ENCODE data around the gene LNX2. TPM values are rescaled to one million over a fixed set of nuclear protein-coding genes. Genes with fewer than 3 reads are reported as not detected.

The LNX2 gene
- total and polyA plus RNA-seq, 9 donors = 3.6 to 9.8 (median 7.8) TPM

GRCh38 chr13:27599096-27599495 lies 21.2 kb downstream of the LNX2 start:
- no peak overlapping the region for H3K4me3 ChIP-seq
- H3K9me3 ChIP-seq = no peaks in the 10 kb centered on the region
- intact Hi-C loops (cut with DNase I) = no loop called here
- no peak for DNase-seq
- H3K27me3 ChIP-seq = no peaks in the 10 kb centered on the region
- peaks cover 2% of the 10 kb centered on the region for H3K4me1 ChIP-seq (ENCODE audit: insufficient read depth)
- H3K36me3 ChIP-seq = no peaks in the 10 kb centered on the region
- no peak for TF ChIP-seq POLR2A (IDR thresholded peaks at IDR 0.05)
- TF ChIP-seq, protein P1, sequence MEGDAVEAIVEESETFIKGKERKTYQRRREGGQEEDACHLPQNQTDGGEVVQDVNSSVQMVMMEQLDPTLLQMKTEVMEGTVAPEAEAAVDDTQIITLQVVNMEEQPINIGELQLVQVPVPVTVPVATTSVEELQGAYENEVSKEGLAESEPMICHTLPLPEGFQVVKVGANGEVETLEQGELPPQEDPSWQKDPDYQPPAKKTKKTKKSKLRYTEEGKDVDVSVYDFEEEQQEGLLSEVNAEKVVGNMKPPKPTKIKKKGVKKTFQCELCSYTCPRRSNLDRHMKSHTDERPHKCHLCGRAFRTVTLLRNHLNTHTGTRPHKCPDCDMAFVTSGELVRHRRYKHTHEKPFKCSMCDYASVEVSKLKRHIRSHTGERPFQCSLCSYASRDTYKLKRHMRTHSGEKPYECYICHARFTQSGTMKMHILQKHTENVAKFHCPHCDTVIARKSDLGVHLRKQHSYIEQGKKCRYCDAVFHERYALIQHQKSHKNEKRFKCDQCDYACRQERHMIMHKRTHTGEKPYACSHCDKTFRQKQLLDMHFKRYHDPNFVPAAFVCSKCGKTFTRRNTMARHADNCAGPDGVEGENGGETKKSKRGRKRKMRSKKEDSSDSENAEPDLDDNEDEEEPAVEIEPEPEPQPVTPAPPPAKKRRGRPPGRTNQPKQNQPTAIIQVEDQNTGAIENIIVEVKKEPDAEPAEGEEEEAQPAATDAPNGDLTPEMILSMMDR (IDR thresholded peaks at IDR 0.05) = no peak
- no peak for TF ChIP-seq EP300 (IDR thresholded peaks at IDR 0.05)
- H3K27ac ChIP-seq = no peak overlapping the region

- no peaks in the 10 kb centered on the region for H3K9me3 ChIP-seq
- H3K4me1 ChIP-seq (ENCODE audit: insufficient read depth) = peaks cover 6% of the 10 kb centered on the region
- H3K4me3 ChIP-seq = no peak overlapping the region
- WGBS, 3 donors = 91 to 95% (median 92%) methylated on average over 2 of the region's 2 CpGs
- intact Hi-C loops (cut with DNase I) = no loop called here
- TF ChIP-seq POLR2A (IDR thresholded peaks at IDR 0.05) (no peak), EP300 (IDR thresholded peaks at IDR 0.05) (no peak)
- TF ChIP-seq, protein P1 (IDR thresholded peaks at IDR 0.05) = no peak
- DNase-seq = no peak
- no peaks in the 10 kb centered on the region for H3K36me3 ChIP-seq
- H3K27ac ChIP-seq = no peak overlapping the region
- H3K27me3 ChIP-seq = no peaks in the 10 kb centered on the region
Observed at GRCh38 chr13:27595055-27595811, 25.1 kb downstream of the LNX2 start.

GRCh38 chr13:27593267-27593666 lies 27.1 kb downstream of the LNX2 start:
- Histone ChIP-seq H3K27me3 (no peaks in the 10 kb centered on the region), H3K36me3 (no peaks in the 10 kb centered on the region), H3K4me3 (no peak overlapping the region), H3K9me3 (no peaks in the 10 kb centered on the region), H3K27ac (no peak overlapping the region), H3K4me1 (ENCODE audit: insufficient read depth) (peaks cover 4% of the 10 kb centered on the region)
- intact Hi-C loops (cut with DNase I) = no loop called here
- DNase-seq = no peak
- 61 to 73% (median 73%) methylated on average over 3 of the region's 3 CpGs for WGBS, 3 donors
- TF ChIP-seq EP300 (IDR thresholded peaks at IDR 0.05) (no peak), POLR2A (IDR thresholded peaks at IDR 0.05) (no peak)
- TF ChIP-seq, protein P1 (IDR thresholded peaks at IDR 0.05) = no peak

DNA sequence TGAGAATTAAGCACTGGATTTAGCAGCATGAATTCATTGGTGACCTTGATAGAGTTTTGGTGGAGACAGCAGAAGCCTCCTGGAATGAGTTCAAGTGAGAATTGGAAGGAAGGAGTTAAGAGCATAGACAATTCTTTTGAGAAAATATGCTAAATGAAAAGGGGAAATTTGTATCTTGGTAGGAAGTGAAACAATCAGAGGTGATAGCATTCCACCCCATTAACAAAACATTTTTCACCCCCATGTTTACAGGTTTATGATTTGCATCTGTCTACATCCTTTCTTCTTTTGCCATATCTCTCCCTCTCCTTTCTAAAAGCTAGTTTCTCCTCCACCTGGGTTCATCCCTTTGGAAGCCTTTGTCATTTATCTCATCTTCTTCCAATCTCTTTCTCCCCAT lies 27.5 kb downstream of the LNX2 start:
- DNase-seq = no peak
- Histone ChIP-seq H3K36me3 (no peaks in the 10 kb centered on the region), H3K27me3 (no peaks in the 10 kb centered on the region), H3K4me1 (ENCODE audit: insufficient read depth) (peaks cover 4% of the 10 kb centered on the region), H3K4me3 (no peak overlapping the region), H3K9me3 (no peaks in the 10 kb centered on the region), H3K27ac (no peak overlapping the region)
- intact Hi-C loops (cut with DNase I) = no loop called here
- TF ChIP-seq EP300 (IDR thresholded peaks at IDR 0.05) = no peak
- TF ChIP-seq, protein P1 (IDR thresholded peaks at IDR 0.05) = no peak
- no peak for TF ChIP-seq POLR2A (IDR thresholded peaks at IDR 0.05)
